Measurements from ENCODE around the gene DLD. TPM values are rescaled to one million over a fixed set of nuclear protein-coding genes. Genes with fewer than 3 reads are reported as not detected.
"Not testable (repeated sequence)": the region's sequence is repeated elsewhere in the genome, so short reads cannot be mapped to it uniquely, and the experiment has no call there.

Gene DLD
- total RNA-seq, 1 donor from 2014 or later, result 60.9 TPM

DNA sequence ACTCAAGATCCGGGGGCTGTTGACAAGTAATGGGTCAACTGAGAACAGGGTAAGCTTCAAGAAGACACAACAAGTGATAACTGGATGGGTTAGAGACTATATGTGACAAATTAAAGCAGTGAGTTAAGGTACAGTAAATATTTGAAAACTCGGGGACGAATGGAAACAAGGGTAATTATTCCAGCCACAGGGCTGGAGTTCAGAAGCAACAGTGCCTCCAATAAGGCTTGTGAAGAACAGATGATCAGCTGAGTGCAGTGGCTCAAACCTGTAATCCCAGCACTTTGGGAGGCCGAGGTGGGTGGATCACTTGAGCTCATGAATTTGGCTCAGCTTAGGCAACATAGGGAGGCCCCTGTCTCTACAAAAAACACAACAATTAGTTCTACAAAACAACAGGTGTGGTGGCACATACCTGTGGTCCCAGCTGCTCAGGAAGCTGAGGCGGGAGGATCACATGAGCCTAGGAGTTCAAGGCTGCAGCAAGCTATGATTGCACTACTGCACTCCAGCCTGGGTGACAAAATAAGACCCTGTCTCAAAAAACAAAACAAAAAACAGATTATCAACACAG is 20.5 kb upstream of the DLD start:
- intact Hi-C loops (cut with DNase I), result loop anchor here (10.0 kb wide), 1 partner anchor 146 kb away; no protein-coding TSS in a partner anchor
- ATAC-seq, result no peak
- DNase-seq (ENCODE audit: low spot score), result no peak

DNA sequence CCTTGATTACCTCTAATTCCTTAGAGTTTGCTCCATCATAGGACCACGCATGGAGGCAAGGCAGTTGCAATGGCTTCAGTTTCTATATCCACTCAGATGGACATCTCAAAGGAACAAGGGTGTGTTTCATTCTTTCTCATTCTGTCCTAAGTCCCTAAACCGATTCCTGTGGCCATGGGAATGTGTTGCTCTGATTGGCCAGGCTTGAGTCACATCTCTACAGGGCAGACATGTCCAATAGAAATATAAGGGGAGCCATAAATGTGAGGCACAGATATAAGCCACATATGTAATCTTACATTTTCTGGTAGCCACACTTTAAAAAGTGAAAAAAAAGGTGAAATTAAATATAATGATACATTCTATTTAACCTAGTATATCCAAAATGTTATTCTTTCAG is 16.9 kb upstream of the DLD start:
- intact Hi-C loops (cut with DNase I), result loop anchor here (10.0 kb wide), 1 partner anchor 149 kb away; no protein-coding TSS in a partner anchor
- no peak for DNase-seq (ENCODE audit: low spot score)
- ATAC-seq, result no peak

DNA sequence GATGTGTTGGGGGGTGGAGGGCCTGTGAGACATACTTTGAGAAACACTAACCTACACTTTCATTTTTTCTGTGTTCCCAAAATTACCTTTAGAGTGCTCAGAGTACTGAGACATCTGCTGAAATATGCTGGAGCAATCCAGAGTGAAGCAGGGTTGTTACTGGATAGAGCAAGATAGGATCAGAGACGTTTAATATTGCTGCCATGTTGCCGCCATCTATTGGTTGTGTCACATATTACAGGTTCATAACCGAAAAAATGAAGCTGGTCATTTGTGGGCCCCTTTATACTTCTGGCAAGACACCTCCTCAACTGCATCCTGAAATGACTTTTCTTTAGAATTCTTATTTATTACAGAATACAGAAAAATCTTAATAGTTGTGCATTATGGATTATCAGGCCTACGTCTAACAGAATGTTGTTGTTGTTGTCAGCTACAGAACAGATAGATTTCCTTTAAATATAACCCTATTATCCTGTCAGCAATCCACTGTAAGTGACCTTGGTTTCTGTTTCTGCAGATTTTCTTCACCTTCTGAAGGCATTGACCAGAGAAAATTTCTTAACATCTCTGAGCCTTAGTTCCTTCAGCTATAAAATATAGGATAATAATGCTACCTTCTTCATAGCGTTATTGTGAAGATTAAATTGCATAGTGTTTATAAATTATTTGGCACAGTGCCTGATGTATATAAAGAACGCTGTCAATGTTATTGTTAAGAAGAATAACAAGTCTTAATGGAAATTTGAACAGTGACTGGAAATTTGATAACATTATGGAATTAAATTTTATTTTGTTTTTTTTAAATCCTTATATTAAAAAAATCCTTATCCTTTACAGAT is 16.2 kb upstream of the DLD start:
- intact Hi-C loops (cut with DNase I), result loop anchor here (5.0 to 10.0 kb wide), 2 partner anchors 150 to 272 kb away; no protein-coding TSS in a partner anchor
- ATAC-seq (peak; percentile 87), DNase-seq (ENCODE audit: low spot score) (no peak)

DNA sequence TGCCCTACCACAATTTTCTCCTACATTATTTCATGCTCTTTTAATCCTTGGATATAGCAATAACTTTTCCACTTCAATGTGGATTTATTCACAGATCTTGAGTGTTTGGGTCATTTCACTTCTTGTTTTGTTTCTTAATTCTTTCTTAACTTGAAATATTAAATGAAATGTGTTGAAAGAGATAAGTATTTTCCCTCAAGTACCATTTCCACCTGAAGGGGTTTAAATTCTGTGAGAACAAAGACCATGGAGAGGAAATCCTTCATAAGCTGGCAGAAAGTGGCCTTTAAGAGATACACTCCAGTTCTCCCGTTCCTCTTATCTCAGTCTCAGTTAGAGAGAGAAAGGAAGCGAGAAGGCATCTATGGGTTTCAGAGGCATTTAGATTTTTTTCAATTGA is 14.1 kb upstream of the DLD start:
- DNase-seq (ENCODE audit: low spot score), result no peak
- ATAC-seq, result no peak
- intact Hi-C loops (cut with DNase I), result loop anchor here (5.0 to 10.0 kb wide), 2 partner anchors 152 to 270 kb away; no protein-coding TSS in a partner anchor

DNA sequence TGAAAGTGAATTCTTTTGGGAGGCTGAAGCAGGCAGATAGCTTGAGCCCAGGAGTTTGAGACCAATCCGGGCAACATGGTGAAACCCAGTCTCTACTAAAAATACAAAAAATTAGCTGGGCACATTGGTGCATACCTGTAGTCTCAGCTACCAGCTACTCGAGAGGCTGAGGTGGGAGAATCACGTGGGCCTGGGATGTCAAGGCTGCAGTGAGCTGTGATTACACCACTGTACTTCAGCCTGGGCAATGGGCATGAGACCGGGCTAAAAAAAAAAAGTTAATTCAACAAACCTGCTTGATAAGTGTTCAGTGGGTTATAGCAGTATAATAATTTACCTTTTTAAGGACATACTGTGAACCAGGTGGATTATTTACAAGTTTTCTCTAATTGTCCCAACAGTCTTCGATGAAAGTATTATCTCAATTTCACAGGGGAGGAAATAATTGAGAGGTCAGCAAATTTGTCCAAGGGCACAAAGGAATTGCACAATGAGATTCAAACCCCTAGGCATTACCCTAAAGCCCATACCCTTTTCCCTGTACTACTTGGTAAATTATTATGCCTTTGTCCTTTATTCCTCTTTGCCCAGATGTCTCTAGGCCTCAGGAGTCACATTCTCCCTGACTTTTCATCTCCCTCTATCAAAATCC is 13.1 kb upstream of the DLD start:
- no peak for ATAC-seq
- intact Hi-C loops (cut with DNase I), result loop anchor here (5.0 to 10.0 kb wide), 2 partner anchors 153 to 269 kb away; no protein-coding TSS in a partner anchor
- no peak for DNase-seq (ENCODE audit: low spot score)

DNA sequence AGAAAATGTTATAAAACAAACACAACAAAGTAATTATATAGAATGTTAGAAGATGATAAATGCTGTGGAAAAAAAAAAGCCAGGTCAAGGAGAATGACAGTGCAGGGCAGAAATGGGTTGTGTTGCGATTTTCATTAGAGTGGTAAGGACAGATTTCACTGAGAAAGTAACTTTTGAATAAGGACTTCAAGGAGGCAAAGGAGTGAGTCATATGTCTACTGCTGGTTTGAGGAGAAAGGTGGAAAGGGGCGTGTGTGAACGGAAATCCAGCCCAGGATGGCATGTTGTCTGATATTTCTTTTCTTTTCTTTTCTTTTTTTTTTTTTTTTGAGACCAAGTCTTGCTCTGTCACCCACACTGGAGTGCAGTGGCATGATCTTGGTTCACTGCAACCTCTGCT is 12.3 kb upstream of the DLD start:
- intact Hi-C loops (cut with DNase I), result loop anchor here (5.0 to 10.0 kb wide), 2 partner anchors 154 to 269 kb away; no protein-coding TSS in a partner anchor

DNA sequence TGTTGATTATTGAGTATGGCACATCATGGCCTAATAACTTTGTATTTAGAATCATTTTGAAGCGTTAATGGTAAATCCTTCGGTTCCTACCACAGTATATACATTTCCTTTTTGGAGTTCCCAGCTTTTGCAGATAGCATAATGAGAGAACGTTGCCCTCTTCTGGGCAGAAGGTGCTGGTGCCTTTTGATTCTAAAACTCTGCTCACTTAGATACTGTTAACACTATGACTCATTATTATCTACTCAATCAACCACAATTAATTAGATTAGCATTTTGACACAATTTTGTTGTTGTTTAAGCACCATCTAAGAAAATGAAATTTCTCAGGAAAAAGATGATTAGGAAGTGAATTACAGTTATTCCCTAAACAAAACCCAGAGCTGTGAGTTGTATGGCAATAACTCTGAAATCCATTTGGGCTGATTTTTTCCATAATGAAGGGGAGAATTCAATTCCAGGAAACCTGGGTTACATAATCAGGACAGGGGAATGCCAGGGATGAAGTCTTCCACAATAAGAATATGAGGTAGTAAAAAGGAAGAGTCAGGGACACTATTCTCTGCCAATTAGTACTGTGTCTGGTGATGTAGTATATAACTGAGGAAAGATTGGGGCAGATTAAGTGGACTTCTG is 11.5 kb upstream of the DLD start:
- ATAC-seq (peak; percentile 83), DNase-seq (ENCODE audit: low spot score) (no peak)
- intact Hi-C loops (cut with DNase I), result loop anchor here (5.0 to 10.0 kb wide), 3 partner anchors 137 to 268 kb away; partner anchors contain the start of gene CBLL1

More for the DNA sequence above, 12.3 kb upstream of the DLD start:
- DNase-seq (ENCODE audit: low spot score) (no peak), ATAC-seq (no peak)

DNA sequence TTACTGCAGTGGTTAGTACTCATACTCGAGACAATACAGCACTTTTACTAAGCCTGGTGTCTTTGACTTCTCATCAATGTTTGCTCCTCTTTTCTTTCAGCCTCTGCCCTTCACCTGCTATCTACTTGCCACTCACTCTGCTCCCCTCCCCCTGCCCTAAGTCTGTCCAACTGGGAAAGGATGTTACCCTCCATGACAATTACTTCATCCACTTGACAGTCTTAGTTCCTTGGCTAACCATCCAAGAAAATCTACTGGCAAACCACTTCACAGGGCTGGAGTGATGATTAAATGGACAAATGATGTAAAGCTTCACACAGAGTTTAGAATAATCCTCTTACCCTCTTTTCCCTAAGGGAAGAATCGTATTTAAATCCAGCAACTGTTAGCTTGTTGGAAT is 8.2 kb upstream of the DLD start:
- DNase-seq (ENCODE audit: low spot score) (no peak), ATAC-seq (no peak)
- intact Hi-C loops (cut with DNase I), result loop anchor here (5.0 kb wide), 1 partner anchor 140 kb away; the partner anchor contains the start of gene CBLL1

- no peak for ATAC-seq
- intact Hi-C loops (cut with DNase I), result loop anchor here (5.0 kb wide), 1 partner anchor 142 kb away; the partner anchor contains the start of gene CBLL1
Measured at GRCh38 chr7:107884066-107884818, 6.7 kb upstream of the DLD start.

GRCh38 chr7:107887827-107888226 is 3.2 kb upstream of the DLD start:
- intact Hi-C loops (cut with DNase I); ATAC-seq: not testable (repeated sequence)

More at GRCh38 chr7:107884066-107884818, 6.7 kb upstream of the DLD start:
- no peak for DNase-seq (ENCODE audit: low spot score)

DNA sequence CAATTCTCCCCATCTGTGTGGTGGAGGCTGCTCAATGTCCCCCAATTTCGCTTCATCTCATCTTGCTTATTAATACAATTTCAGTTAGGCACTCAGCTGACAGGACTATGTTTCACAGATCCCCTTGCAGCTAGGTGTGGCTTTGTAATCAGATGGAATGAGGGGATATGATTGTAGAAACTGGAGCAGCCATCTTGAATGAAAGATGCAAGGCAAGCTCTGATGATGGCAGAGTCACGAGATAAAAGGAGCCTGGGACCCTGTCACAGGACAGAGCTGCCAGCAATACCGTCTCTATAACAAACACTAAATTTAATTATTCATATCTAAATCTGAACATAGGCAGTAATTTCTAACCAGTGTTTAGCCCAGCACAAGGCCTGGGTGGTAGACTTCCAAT is 991 bp upstream of the DLD start:
- ATAC-seq (no peak), DNase-seq (ENCODE audit: low spot score) (no peak)
- intact Hi-C loops (cut with DNase I), result no loop called here

More at GRCh38 chr7:107887827-107888226, 3.2 kb upstream of the DLD start:
- not testable (repeated sequence) for DNase-seq (ENCODE audit: low spot score)

GRCh38 chr7:107890493-107890961 is 456 bp upstream of the DLD start:
- ATAC-seq (peak; percentile 44), DNase-seq (ENCODE audit: low spot score) (no peak)
- intact Hi-C loops (cut with DNase I), result no loop called here

- intact Hi-C loops (cut with DNase I), result no loop called here
- ATAC-seq (no peak), DNase-seq (ENCODE audit: low spot score) (no peak)
Measured at GRCh38 chr7:107891636-107892366, 818 bp downstream of the DLD start.

DNA sequence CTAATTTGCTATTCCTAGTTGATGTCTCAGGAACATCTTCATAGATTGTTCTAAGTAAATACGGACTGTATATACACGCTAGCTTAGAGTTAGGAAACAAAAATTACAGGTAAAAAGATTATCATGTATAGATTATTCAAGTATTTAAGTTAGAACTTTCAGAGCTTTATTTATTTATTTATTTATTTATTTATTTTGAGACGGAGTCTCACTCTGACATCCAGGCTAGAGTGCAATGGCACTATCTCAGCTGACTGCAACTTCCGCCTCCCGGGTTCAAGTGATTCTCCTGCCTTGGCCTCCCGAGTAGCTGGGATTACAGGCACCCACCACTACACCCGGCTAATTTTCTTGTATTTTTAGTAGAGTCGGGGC is 1.4 kb downstream of the DLD start:
- intact Hi-C loops (cut with DNase I), result not testable (repeated sequence)

GRCh38 chr7:107898997-107899594 is 8.1 kb downstream of the DLD start:
- no peak for DNase-seq (ENCODE audit: low spot score)
- intact Hi-C loops (cut with DNase I), result no loop called here
- ATAC-seq, result no peak

More for the DNA sequence above, 1.4 kb downstream of the DLD start:
- not testable (repeated sequence) for DNase-seq (ENCODE audit: low spot score); ATAC-seq

GRCh38 chr7:107900496-107901015 is 9.6 kb downstream of the DLD start:
- DNase-seq (ENCODE audit: low spot score) (no peak), ATAC-seq (no peak)
- intact Hi-C loops (cut with DNase I), result no loop called here

DNA sequence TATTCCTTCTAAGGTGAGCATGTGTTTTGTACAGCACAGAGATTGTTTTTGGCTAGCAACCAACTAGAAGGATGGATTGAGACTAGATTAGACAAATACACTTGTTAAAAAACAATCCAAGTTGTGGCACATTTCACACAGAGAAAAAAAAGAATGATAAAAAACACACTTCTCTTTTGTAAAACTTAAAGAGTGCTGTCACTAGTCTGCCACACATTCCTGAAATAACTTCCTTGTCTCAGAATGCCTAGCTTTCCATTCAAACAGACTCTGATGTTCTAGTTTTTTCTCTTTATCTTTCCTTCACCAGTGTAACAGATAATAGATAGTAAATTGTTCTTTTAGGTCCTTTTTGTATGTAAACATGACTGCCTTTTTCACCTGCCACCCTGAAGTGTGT is 11.4 kb downstream of the DLD start:
- ATAC-seq (no peak), DNase-seq (ENCODE audit: low spot score) (no peak)
- intact Hi-C loops (cut with DNase I), result no loop called here
